NK-92 (cell line): Measurements from ENCODE around the gene ADORA3.

Source experiments
- DNase-seq: peaks from one replicate; lab custom pipeline; 2025; ENCODE audit not compliant: unreplicated experiment; lab: John Stamatoyannopoulos, UW

The ADORA3 gene

DNA sequence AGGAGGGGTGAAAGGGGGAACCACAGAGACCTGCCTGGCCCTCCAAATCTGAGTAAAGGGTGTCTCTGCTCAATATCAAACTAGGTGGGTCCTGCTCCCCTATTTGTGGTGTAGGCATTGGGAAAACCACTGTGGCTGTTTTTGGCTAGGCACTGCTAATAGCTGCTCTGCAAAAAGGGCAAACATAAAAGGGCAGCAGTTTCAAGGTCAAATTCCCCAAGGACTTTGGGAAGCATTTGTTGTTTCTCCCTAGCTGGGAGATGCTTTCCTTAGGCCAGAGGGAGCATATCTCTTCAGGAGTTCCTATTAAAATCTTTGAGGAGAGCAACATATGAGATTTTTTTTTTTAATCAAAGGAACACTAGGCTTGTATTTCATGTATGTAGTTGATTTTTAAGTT is 27.2 kb downstream of the ADORA3 start:
- DNase-seq = no peak

DNA sequence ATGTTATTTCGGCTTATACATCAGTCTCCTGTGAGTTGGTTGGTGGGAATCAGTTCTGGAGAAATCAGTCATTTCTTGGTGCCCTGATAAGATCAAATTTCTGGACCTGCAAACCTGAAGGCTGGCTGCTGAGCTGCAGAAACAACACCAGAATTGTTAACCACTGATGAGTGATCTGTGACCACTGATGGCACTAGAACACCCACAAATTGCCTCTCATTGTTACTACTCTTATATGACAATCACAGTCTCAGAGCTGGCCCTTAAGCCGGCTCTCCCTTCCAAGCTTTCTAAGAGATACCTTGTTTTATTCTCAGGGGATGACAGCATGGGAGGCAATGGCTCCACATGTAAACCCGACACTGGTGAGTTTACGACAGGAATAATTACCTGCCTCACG is 27.7 kb downstream of the ADORA3 start:
- DNase-seq = no peak

DNA sequence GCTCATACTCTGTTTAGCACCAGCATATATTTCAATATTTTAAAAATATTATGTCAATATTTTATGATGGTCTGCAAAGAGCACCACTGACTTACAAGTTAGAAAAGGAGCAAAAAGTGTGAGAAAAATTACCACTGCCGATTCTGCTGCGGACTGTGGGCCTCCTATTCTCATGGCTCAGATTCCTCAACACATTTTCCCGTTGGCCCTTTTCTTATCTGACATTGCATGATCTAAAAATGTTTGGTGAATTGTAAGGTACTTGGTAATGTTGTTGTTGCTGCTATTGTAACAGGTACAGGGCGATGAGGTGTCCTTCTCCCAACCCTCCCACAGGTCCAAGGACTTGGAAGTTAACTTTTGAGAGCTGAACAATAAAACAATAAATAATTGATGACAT is 28.9 kb downstream of the ADORA3 start:
- no peak for DNase-seq

DNA sequence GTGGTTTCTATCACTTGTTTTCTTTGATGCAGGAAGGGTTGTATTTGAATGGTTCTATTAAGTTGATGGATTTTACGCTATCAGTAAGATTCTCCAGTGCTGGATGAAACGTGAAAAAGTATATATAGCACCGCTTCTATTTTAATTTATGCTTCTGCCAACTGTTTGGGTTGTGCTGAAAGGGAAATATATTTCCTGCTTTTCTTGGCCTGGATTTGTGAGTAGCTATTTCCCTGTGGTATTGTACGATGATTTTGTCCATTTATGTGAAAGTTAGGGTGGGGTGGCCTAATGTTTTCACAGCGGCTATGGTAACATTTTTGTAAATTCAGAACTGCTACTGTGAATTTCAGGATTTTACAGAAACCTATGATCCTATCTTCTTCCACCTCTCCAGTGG is 29.3 kb downstream of the ADORA3 start:
- no peak for DNase-seq

DNA sequence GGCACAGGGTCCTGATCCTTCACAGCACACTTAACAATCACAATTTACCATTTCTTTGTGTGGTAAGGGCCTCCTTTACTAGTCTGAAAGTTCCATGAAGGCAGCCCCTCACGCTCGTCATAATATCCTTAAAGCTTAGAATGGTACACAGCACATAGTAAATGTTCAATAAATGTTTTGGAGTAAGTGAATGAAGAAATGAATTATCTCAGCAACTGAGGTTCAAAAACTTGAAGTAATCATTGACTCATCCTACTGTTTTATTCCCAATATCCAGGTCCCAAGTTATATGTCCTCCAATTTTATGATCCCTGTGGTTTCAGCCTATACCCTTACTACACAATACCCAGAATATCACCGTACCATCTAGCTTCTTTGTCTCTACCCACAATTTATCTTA is 31.9 kb downstream of the ADORA3 start:
- DNase-seq = no peak

DNA sequence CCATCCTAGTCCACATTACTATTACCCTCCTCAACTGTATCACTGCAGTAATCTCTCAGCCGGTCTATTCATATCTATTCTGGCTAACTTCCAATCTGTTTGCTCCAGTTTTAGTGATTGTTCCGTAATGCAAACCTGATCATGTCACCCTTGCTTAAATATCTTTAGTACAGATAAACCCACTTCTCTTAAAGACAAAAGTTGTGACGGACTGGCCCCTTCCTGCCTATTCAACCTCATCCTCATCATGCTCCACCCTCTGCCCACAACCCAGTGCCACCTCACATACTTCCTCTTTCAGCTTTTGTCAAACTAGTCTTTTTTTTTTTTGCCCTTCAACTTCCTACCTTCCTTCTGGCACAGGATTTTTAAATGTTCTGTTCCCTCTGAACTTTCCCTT is 32.4 kb downstream of the ADORA3 start:
- DNase-seq = no peak

DNA sequence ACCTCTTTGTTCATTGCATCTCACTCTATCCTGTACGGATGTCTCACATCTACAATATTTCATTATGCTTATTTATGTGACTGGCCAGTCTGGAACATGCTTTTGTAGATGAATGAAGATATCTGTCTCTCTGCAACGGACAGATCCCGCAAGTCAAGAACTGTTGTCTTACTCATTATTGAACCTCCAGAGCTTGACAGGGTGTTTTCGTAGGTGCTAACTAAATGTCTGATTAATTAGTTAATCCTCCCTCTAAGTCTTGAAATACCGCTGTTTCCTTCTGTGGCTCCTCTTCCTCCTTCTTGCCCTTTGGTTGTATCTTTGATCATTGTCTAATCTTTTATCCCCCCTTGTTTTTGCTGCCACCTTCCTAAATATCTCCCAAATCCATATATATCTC is 32.8 kb downstream of the ADORA3 start:
- DNase-seq = no peak

DNA sequence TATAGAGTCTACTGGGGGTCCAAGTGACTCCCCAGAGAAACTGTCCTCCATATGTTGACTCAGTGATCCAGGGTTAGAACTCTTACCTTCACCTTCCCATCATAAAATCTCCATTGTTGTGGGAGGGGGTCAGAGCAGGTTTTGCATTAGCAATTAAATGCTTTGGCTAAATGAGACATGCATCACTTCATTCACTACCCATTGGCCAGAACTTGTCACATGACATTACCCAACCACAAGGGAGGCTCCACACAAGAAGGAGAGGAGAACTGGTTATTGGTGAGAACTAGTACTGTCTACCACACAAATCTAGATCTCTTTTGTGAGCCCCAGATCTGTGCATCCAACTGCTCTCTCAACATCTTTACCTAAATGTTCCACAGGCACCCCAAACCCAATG is 33.9 kb downstream of the ADORA3 start:
- no peak for DNase-seq

DNA sequence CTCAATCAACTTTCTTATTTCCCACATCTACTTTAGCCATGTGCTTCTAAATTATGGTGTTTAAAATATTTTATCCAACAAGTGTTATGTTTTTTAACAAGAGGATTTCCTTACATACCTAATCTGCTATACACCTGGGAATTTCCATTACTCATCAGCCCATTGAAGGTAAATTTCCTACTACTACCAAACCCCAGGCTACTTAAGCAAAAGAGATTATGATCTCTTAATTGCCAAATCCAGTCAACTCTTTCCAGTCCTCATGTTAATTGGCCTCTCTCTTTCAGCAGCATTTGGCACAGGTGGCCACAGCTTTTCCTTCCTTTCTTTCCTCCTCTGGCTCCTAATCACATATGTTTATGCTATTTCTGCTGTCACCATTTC is 34.7 kb downstream of the ADORA3 start:
- no peak for DNase-seq

DNA sequence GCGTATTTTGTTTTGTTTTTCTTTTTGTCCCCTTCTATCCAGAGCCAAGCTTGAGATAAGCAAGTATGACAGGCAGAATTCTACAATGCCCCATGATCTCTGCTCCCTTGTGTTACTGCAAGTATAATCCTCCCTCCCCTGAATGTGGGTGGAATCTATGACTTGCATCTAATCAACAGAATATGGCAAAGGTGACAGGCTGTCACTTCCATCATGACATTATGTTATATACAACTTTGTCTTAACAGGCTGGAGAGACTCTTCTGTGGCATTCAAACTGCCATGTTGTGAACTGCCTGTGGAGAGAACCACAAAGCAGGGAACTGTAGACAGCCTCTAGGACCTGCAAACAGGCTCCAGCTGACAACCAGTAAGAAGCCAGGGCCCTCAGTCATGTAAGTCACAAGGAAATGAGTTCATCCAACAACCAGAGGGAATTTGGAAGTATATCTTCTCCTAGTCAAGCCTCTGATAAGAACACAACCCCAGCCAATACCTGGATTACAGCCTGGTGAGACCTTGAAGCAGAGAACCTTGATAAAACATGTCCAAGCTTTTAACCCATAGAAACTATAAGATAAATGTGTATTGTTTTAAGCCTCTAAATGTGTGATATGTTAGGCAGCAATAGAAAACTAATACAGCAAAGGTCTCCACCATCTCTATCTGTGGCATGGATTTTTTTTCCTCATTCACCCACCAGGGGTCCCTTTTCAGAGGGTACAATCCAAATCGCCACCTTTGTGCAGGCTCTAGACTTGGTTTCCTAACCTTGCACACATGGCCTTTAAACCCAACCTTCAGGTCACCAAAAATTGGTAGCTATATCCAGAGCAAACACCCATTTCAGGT is 35.3 kb downstream of the ADORA3 start:
- DNase-seq = no peak

DNA sequence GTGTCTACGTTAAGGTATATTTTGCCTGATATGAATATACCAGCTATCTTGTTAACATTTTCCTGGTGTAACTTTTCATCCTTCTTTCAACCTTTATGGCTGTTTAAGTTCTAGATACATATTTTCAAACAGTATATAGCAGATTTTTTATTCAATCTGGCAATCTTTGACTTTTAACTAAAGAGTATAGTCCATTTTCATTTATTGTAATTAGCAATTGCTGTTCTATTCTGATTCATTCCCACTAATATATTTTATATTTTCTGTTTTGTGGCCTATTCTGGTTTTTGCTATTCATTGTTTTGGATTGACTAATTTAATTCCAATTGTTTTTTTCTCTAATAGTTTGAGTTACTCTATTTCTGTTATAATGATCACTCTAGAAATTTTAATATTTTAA is 37.0 kb downstream of the ADORA3 start:
- no peak for DNase-seq

DNA sequence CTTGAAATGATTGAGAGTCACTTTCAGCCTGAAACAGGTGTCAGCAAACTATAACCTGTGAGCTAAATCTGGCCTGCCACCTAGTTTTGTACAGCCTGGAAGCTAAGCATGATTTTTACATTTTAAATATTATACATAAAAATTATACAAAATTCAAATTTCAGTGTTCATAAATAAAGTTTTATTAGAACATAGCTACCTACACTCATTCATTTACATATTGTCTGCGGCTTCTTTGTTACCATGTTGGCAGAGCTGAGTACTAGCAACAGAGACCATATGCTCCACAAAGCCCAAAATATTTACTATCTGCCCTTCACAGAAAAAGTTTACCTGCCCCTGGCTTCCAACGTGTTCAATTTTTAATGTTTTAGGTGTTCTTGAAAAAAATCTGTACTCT is 37.7 kb downstream of the ADORA3 start:
- DNase-seq = no peak

DNA sequence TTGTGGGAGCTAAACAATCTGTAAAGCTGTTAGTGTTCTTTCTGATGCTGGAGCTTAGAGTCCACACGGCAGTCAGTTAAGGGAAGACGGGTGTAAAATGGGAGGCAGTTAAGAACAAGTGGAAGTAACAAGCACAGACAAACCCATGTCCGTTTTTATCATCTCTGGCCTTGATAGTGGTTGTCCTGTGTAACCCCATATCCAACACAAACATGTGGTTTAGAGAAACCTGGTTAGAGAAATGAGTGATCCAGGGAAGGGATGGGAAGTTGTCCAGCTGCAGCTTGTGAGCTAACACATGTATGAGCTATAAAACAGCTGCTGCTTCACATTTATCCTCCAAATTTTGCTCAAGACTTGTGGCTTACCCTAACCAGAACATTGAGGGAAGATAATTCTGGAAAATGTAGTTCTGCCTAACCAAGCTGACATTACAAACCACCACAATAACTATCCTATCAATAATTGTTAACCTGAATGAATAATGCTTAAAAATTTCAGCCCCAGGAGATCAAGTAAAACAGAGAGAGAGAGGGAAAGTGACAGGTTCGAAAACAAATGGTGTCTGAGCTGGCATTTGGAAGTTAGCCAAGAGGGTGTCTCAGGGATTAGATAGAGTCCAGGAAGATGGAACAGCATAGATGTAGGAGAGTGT is 40.3 kb downstream of the ADORA3 start:
- no peak for DNase-seq

DNA sequence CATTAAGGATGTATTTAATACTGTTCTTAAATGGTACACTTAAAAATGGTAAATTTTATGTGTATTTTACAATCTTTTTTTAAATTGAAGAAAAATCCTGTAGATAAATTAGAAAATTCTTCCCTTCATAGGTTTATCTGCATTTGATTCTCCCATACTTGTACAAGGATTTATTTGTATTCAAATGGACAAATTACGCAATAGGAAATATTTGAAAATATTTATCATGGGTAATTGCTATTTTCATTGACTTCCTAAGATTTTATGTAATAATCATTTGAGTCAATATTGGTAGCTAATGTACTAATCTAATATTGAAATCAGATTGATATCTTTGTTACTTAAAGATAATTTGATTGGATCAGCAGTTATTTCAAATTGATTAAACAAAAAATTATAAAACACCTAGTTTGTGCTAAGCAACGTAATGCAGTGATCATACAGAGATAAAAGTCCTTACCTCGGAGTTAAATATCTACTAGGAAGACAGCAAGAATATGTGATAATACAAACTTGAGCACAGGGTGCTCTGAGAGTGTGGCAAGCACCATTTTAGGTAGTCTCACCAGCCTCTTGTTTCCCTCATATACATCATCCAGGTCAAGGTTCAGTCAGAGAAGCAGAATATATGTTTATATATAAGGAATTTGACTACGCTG is 40.9 kb downstream of the ADORA3 start:
- DNase-seq = no peak

DNA sequence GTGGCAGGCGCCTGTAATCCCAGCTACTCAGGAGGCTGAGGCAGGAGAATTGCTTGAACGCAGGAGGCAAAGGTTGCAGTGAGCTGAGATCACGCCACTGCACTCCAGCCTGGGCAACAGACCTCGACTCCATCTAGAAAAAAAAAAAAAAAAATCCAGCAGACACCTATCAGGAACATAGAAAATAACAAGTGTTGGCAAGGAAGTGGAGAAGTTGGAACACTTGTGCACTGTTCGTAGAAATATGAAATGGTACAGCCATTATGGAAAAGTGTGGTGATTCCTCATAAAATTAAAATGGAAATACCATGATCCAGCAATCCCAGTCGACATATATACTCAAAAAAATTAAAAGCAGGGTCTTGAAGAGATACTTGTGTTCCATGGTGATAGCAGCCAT is 41.7 kb downstream of the ADORA3 start:
- DNase-seq = no peak

DNA sequence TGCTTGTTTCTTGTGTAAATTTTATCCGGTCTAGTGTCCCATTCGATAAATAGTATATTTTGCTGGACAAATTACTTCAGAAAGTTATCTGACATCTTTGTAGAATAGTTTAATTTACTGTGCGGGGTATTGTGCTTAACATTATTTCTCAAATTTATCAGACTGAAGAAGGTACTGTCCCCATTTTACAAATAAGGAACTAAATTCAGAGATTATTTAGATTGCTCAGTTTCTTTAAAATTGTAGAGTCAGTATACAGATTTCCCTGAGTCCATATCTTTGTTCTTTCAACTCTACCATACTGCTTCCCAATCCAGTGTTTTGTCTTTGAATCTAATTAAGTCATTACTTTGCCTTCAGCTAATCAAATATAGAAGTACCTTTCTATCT is 47.8 kb downstream of the ADORA3 start:
- no peak for DNase-seq

DNA sequence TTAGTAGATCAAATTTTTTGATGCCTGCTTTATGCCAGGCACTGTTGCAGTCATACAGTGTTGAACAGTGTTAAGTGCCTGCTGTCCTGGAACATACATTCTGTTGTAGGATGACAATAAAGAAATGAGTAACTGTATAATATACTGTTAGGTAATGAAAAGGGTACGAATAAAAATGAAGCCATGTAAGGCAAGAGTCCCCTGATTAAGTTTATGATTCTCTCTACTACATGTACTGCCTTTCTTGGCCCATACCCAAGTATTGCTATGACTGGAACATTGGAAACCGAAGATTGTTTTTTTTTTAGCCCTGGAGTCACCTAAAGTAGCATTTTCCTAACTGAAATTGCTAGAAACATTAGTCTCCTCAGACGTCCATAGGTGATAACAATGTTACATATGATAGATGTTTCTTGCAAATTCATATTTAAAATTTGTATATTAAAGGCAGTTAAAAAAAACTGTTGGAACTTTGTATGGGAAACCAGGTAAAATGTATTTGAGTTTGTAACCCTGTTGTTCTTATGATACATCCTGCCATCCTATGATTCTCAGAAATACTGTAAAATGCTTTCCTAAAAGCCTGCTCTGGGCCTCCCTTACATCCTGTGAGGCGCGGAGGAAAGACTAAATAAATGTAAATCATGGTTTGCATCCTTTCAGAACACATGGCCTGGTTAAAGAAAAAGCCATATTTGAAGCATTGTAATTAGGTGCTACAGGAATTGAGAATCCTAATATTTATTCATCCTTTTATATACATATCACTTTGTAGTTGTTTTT is 48.4 kb downstream of the ADORA3 start:
- DNase-seq = no peak

DNA sequence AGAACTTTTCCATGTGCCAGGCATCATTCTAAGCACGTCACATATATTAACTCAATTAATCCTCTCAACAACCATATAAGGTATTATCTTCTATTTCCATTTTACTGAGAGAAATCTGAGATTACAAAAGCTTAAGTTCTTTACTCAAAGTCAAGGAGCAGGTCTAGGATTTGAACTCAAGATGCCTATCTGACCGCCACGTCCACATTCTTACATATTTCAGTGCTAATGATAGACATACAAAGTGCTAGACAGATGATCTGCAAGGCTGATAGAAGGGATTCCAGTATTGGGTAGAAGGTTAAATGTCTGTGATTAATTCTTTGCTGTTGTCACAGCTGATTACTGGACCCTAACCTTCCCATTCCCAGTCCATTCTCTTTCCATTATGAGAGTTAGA is 49.7 kb downstream of the ADORA3 start:
- DNase-seq = no peak

DNA sequence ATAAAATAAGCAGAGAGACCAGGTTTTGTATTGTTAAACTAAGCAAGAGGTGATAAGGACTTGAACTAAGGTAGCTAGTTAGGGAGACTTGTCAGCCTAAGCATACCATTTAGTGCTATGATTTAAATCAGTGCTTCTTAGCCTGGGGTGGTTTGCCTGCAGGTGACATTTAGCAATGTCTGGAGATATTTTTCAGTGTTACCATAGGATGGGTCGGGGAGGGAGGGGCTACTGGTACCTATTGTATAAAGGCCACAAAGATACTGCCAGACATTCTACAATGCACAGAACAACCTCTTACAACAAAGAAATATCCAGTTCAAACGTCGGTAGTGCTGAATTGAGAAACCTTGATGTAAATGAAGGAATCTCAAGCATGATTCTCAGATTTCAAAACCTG is 50.9 kb downstream of the ADORA3 start:
- DNase-seq = no peak

DNA sequence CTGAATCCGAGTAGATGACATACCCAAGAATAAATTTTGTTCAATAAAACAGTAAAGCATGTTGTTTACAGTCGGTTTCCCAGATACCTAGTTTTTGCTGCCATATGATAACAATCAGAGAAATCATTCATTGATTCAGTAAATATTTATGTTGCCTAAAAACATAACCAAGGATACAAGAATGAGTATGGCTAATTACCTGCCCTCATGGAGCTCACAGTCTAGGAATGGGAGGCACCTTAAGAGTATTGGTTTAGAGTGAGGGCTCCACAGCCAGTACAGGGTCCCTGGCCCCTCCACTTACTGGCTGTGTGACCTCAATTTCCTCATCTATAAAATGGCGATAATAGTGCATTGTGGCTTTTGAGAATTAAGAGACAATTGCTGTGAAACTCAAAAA is 53.2 kb downstream of the ADORA3 start:
- no peak for DNase-seq

DNA sequence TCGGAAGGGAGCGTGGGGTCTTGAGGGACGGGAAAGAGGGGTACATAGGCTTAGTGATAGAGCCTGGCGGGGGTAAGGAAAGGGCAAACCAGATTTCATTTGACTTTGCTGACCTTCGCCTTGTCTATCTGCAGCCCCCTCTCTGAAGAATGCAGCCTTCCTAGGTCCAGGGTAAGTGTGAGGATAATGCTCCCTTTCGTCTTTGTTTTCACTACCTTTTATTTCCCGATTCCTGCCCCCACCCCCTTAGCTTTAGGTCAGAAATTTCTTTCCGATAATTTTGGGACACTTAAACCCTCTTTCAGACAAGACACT is 53.8 kb downstream of the ADORA3 start:
- no peak for DNase-seq
